K562 (cell line): ENCODE results near the gene IL7R. TPM values are rescaled to one million over a fixed set of nuclear protein-coding genes. Genes with fewer than 3 reads are reported as not detected.

Experiments
- ATAC-seq: fragments of 200-7000 bp; cut with Tn5 transposase; 3 replicates; pipeline ENCODE4 v1.9.1; 2020; ENCODE audit warnings: moderate library complexity
- BruUV-seq: library from RNA; stranded (reverse); fragments of 400-500 nt; replicated peaks from 2 replicates; lab custom pipeline; 2021; lab: Mats Ljungman, UMichigan
- CTCF ChIA-PET: fragments of 300-600 bp; formaldehyde crosslinking; extraction: SDS; loops from one replicate; lab custom pipeline; 2021; ENCODE audit warnings: low intra/inter-chr PET ratio; lab: Yijun Ruan, JAX
- POLR2A ChIA-PET: fragments of 300-600, 350-650 bp; sonication (Branson Sonifier 250); formaldehyde crosslinking; extraction: SDS; loops from one replicate; lab custom pipeline; 2021; ENCODE audit warnings: antibody characterized with exemption, inconsistent platforms; lab: Yijun Ruan, JAX
- DNase-seq, 4 experiments: peaks; one replicate each; pipeline versions ENCODE4 v3.0.0 to v3.0.0-alpha.2; 2011 to 2018; ENCODE audit warnings: low spot score in 3 of 4, mixed read lengths in 3 of 4; ENCODE audit errors: extremely low read depth in 1 of 4
- FAIRE-seq: peaks from 2 replicates; lab custom pipeline; 2011; peaks lifted over from hg19 to GRCh38; lab: Jason Lieb, UNC
- H2AFZ ChIP-seq: 2 replicates; pipeline ENCODE4 v1.6.0; 2011; ENCODE audit warnings: low read depth, low read length, control low read depth, inconsistent platforms
- H3K27ac ChIP-seq: fragments of 200-600 bp; 3 replicates; pipeline ENCODE4 v1.8.0; 2011; ENCODE audit warnings: low read depth, mild to moderate bottlenecking, control low read depth, inconsistent platforms, low read length, moderate library complexity, mixed read lengths; ENCODE audit errors: extremely low read depth
- H3K27me3 ChIP-seq, 2 experiments: fragments of 300-600 bp in 1 of 2; 2 replicates in 1 of 2; 3 replicates in 1 of 2; pipeline versions ENCODE4 v1.6.0 to v1.8.0; 2011; ENCODE audit warnings: inconsistent platforms in 2 of 2, low read length in 2 of 2, mild to moderate bottlenecking in 1 of 2, mixed read lengths in 1 of 2, moderate library complexity in 1 of 2; ENCODE audit not compliant: control insufficient read depth in 2 of 2, insufficient read depth in 2 of 2
- H3K36me3 ChIP-seq: fragments of 300-600 bp; 3 replicates; pipeline ENCODE4 v1.8.0; 2011; ENCODE audit warnings: mild to moderate bottlenecking, low read length, inconsistent platforms; ENCODE audit not compliant: control insufficient read depth, insufficient read depth
- H3K4me1 ChIP-seq, 2 experiments: fragments of 200-600 bp in 1 of 2; replicated peaks in 1 of 2; 2 replicates in 1 of 2; 3 replicates in 1 of 2; pipeline versions ENCODE4 v1.5.1 to v1.8.0; 2011; ENCODE audit warnings: inconsistent platforms in 2 of 2, low read length in 2 of 2, mild to moderate bottlenecking in 1 of 2, mixed read lengths in 1 of 2, moderate library complexity in 1 of 2; ENCODE audit not compliant: control insufficient read depth in 2 of 2, insufficient read depth in 2 of 2
- H3K4me2 ChIP-seq: 2 replicates; pipeline ENCODE4 v1.6.1; 2011; ENCODE audit warnings: low read length, control low read depth, inconsistent platforms, mixed read lengths; ENCODE audit not compliant: insufficient read depth
- H3K4me3 ChIP-seq: fragments of 200-600 bp; sonication (generic), shearing (Covaris generic); 2 replicates; pipeline ENCODE4 v1.5.1; 2016; ENCODE audit warnings: control low read depth, inconsistent platforms
- H3K79me2 ChIP-seq: fragments of 200-600 bp; 3 replicates; pipeline ENCODE4 v1.8.0; 2011; ENCODE audit warnings: low read length, inconsistent platforms; ENCODE audit not compliant: control insufficient read depth, insufficient read depth
- H3K9ac ChIP-seq, 2 experiments: 2 replicates each; pipeline versions ENCODE4 v1.6.0 to v1.6.1; 2011; ENCODE audit warnings: low read depth in 2 of 2, low read length in 2 of 2, control low read depth in 1 of 2, inconsistent platforms in 1 of 2, mild to moderate bottlenecking in 1 of 2, mixed read lengths in 1 of 2; ENCODE audit not compliant: insufficient read depth in 1 of 2
- H3K9me1 ChIP-seq: one replicate; pipeline ENCODE4 v1.6.0; 2011; ENCODE audit warnings: inconsistent platforms, mild to moderate bottlenecking, low read length, moderate library complexity; ENCODE audit not compliant: control insufficient read depth, insufficient read depth
- H3K9me3 ChIP-seq: replicated peaks from 2 replicates; pipeline ENCODE4 v1.5.1; 2011; ENCODE audit warnings: low read depth, low read length, inconsistent platforms; ENCODE audit not compliant: control insufficient read depth, insufficient read depth
- H4K20me1 ChIP-seq: replicated peaks from 2 replicates; pipeline ENCODE4 v1.6.1; 2011; ENCODE audit warnings: low read length, inconsistent platforms, mixed read lengths; ENCODE audit not compliant: control insufficient read depth, insufficient read depth
- NFE2 ChIP-seq: IDR thresholded peaks from 2 replicates; pipeline ENCODE4 v1.6.1; 2014; ENCODE audit warnings: antibody characterized with exemption, low read depth
- STAT6 ChIP-seq: sonication (generic); formaldehyde crosslinking; IDR thresholded peaks from 2 replicates; pipeline ENCODE4 v1.8.1; 2023; ENCODE audit warnings: mild to moderate bottlenecking, missing genetic modification reagents
- WGBS: fragments of 100-300 bp; shearing (Covaris generic); methylation state at CpG from one replicate; pipeline ENCODE4 v1.1.6; 2016; ENCODE audit warnings: low coverage, mixed read lengths; ENCODE audit not compliant: insufficient coverage; ENCODE audit errors: missing lambda C conversion rate; 5-methylcytosine and 5-hydroxymethylcytosine counted together
- in situ Hi-C: fragments of 300-500 bp; cut with MboI; formaldehyde crosslinking; loops from 4 replicates; pipeline ENCODE4 v1.15.0; 2018; ENCODE audit warnings: inconsistent platforms, mixed read lengths
- intact Hi-C: fragments of 100-400 bp; cut with micrococcal nuclease; formaldehyde crosslinking; loops from 2 replicates; pipeline ENCODE4 v1.14.2; 2022
- polyA plus RNA-seq, 8 experiments: library from polyadenylated mRNA; depleted of rRNA in 4 of 8; stranded (reverse) in 5 of 8; unstranded in 3 of 8; fragments of >200 nt; fragmentation: Nextera tagmentation in 2 of 8; fragmentation: Illumina TruSeq in 1 of 8; extraction: Ambion mirVana in 2 of 8; extraction: Trizol in 1 of 8; gene quantifications; 2 replicates each; pipeline versions ENCODE4 v1.2.1 to v1.2.3, GENCODE V29; 2011 to 2014; ENCODE audit warnings: inconsistent platforms in 1 of 8, missing spikeins in 1 of 8
- total RNA-seq, 7 experiments: library from RNA; depleted of rRNA in 6 of 7; stranded (reverse); fragments of >200 nt in 6 of 7; fragmentation: Illumina TruSeq in 2 of 7; extraction: Trizol in 2 of 7; gene quantifications; 2 replicates each; pipeline versions ENCODE4 v1.2.1 to v1.2.3, GENCODE V29; 2011 to 2021; ENCODE audit warnings: low replicate concordance in 1 of 7

IL7R gene
- total and polyA plus RNA-seq, 9 of the 15 experiments (the other 6 are each of a cell fraction or from before 2014, with no cell fraction given): 0.04 to 0.98 (median 0.09) TPM; not detected in 3

GRCh38 chr5:35850967-35851680 lies 5.6 kb upstream of the IL7R start:
- Histone ChIP-seq H3K4me2 (no peak overlapping the region), H3K27me3 (no peaks in the 10 kb centered on the region), H3K9me1 (no peaks in the 10 kb centered on the region), H3K4me1 (no peaks in the 10 kb centered on the region), H2AFZ (no peak overlapping the region)
- WGBS: 2% methylated on average over 8 of the region's 8 CpGs
- BruUV-seq: no TSS peak
- CTCF ChIA-PET: no interaction called here
- FAIRE-seq: no peak
- TF ChIP-seq STAT6 (CRISPR knock-in tag) (no peak), NFE2 (no peak)
- TF ChIP-seq, all 486 proteins: peak for 0
- Histone ChIP-seq H3K36me3 (no peaks in the 10 kb centered on the region), H3K79me2 (no peaks in the 10 kb centered on the region), H3K9ac (no peak overlapping the region), H3K27ac (no peak overlapping the region), H3K4me3 (no peak overlapping the region), H3K9me3 (no peaks in the 10 kb centered on the region), H4K20me1 (no peaks in the 10 kb centered on the region)
- POLR2A ChIA-PET: no interaction called here
- DNase-seq (no peak), ATAC-seq (no peak)
- intact Hi-C loops: no loop called here
- in situ Hi-C loops: no loop called here
